GM10248 (cell line): ENCODE measurements around the gene KRTAP12-3.

Experiments
- CTCF ChIA-PET: fragments of 300-600 bp; sonication (Branson Sonifier 250); formaldehyde crosslinking; extraction: SDS; loops from one replicate; lab custom pipeline; 2021; ENCODE audit warnings: antibody characterized with exemption; lab: Yijun Ruan, JAX
- POLR2A ChIA-PET: fragments of 350-650 bp; sonication (Branson Sonifier 250); formaldehyde crosslinking; extraction: SDS; loops from one replicate; lab custom pipeline; 2020; ENCODE audit warnings: antibody characterized with exemption; lab: Yijun Ruan, JAX
- DNase-seq: peaks from one replicate; pipeline ENCODE4 v3.0.0; 2012; ENCODE audit errors: extremely low spot score
- TF ChIP-seq, protein P1 (sequence below): IDR thresholded peaks from 2 replicates; pipeline ENCODE4 v1.5.1; 2012; ENCODE audit warnings: mild to moderate bottlenecking, low read depth; ENCODE audit errors: extremely low read depth, missing control alignments, control extremely low read depth

The KRTAP12-3 gene

GRCh38 chr21:44697811-44698734 lies 40.3 kb downstream of the KRTAP12-3 start:
- CTCF ChIA-PET, result no interaction called here
- POLR2A ChIA-PET, result no interaction called here
- DNase-seq, result no peak
- TF ChIP-seq, protein P1, sequence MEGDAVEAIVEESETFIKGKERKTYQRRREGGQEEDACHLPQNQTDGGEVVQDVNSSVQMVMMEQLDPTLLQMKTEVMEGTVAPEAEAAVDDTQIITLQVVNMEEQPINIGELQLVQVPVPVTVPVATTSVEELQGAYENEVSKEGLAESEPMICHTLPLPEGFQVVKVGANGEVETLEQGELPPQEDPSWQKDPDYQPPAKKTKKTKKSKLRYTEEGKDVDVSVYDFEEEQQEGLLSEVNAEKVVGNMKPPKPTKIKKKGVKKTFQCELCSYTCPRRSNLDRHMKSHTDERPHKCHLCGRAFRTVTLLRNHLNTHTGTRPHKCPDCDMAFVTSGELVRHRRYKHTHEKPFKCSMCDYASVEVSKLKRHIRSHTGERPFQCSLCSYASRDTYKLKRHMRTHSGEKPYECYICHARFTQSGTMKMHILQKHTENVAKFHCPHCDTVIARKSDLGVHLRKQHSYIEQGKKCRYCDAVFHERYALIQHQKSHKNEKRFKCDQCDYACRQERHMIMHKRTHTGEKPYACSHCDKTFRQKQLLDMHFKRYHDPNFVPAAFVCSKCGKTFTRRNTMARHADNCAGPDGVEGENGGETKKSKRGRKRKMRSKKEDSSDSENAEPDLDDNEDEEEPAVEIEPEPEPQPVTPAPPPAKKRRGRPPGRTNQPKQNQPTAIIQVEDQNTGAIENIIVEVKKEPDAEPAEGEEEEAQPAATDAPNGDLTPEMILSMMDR, result no peak

DNA sequence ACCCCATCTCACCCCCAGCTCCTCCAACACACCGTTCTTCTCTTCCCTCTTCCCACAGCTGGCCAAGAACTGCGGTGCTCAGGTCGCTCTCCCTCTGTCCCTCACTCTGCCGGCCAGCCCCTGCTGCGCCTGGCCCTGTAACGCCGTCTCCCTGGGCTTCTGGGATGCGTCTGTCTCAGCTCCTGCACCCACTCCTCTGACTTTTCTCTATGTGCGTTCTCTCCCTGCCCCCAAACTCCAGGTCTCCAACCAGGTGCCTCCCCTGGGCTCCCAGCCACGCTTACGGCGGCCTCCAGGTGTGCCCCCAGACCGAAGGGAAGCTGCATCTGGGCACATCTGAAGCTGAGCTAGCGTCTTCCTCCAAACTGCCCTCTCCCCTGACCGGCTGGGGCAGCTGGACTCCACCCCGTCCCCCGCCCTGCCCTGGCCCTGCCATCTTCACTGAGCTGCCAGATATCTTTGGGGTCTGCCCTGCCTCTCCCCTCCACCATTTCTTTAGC lies 41.8 kb downstream of the KRTAP12-3 start:
- TF ChIP-seq, protein P1, result no peak
- CTCF ChIA-PET, result no interaction called here
- DNase-seq, result no peak
- POLR2A ChIA-PET, result no interaction called here

DNA sequence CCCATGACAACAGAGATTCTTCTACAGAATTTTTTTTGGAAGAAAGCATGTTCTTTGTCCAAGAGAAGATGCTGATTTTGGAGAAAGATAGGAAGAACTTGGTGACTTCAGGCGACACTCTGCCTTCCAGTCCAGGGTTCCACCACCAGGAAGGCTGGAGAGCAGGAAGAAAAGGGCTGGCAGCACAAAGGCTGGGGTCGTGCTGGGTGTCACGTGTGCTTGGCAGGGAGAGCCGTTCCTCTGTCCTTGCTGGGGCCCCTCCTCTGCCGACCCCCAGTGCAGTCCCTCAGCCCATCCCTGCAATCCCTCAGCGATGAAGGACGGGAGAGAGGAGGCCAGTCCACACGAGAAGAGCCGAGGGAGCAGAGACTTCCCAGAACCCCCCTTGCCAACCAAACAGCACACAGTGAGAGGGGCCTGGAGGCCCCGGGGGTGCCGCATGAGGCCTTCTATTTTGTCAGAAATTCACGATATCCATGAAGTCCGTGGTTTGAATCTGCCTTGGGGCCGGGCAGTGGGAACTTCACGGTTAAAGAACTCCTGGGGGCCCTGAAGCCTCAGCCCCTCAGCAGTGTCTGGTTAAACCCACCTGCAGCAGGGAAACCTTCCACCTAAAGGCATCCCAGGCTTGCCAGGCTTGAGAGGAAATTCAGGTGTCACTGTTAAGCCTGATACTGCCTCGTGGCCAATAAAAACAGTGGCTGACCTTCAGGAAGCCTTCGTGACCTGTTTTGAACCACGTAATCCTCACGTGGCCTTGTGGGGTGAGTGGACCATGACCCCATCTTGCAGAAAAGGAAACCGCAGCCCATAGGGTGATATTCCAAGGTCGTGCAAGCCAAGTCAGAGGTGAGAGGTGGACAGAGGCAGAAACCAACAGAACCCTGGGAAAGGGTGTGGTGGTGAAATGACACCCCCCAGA lies 42.6 kb downstream of the KRTAP12-3 start:
- ChIA-PET POLR2A (no interaction called here), CTCF (no interaction called here)
- TF ChIP-seq, protein P1, result no peak
- no peak for DNase-seq

- ChIA-PET POLR2A (no interaction called here), CTCF (no interaction called here)
- TF ChIP-seq, protein P1, result no peak
- no peak for DNase-seq
These were observed 43.3 kb downstream of the KRTAP12-3 start for GRCh38 chr21:44701023-44701400.

DNA sequence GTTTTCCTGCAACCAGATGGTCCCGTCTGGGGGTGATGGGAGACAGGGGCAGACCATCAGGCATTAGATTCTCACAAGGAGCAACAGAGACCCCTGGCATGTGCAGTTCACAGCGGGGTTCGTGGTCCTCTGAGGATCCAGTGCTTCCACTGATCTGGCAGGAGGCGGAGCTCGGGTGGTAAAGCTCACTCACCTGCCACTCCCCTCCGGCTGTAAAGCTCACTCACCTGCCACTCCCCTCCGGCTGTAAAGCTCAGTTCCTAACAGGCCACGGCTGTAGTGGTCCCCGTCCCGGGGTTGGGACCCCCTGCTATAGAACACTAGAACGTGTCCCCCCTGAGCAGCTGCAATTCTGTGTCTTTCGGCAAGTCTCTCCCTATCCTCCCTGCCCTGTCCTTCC lies 43.8 kb downstream of the KRTAP12-3 start:
- no peak for DNase-seq
- TF ChIP-seq, protein P1, result no peak
- ChIA-PET CTCF (no interaction called here), POLR2A (no interaction called here)
